ENCODE results near the gene NKD1. TPM values are rescaled to one million over a fixed set of nuclear protein-coding genes. Genes with fewer than 3 reads are reported as not detected.

NKD1 gene
- total RNA-seq, 1 donor from 2014 or later, result 0.77 TPM

DNA sequence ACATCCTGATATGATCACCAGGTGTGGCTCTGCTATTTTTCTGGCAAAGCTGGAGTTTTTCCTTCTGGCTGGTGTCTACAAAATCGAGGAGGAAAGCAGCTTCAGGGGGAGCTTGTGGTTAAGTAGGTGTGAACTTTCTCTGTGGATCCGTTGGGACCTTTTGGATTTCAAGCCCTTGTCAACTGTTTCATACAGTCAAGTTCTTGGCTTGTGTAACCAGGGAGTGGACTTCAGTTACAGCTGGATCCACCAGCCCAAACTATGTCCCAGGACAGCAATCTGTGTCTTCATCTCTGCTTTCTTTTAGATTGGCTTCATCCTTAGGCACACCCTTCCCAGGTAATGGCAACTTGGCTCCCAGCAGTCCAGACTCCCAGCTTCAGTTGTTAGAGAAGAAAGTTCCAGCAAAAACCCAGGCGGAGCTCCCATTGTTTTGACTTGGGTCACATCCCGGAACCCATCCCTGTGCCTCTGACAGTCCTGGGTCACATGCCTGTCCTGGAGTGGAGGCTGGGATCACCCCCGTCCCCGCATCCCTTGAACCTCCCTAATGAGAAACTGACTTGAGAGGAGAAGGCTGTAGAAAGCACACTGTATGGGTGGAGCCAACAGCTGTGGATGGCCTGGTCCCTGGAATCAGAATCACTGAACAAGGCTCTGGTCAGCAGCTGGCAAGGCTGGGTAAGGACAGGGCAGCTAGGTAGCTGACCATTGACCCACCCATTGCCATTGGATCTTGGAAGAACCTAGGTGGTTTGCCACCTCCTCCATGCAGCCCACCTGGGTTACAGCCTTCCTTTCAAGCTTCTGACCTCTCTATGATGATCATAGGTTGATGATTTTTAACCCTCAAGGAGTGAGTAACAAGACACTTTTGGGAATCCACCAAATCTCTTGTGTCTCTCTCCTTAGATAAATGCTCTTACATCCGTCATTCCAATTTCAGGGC, 18.1 kb downstream of the NKD1 start:
- intact Hi-C loops (cut with micrococcal nuclease), result no loop called here
- Mint-ChIP-seq H3K27me3 (no peaks in the 10 kb centered on the region), H3K4me1 (no peaks in the 10 kb centered on the region), H3K36me3 (ENCODE audit: low read depth) (no peaks in the 10 kb centered on the region), H3K9me3 (no peaks in the 10 kb centered on the region), H3K4me3 (no peak overlapping the region), H3K27ac (no peak overlapping the region)
- no peak for DNase-seq

DNA sequence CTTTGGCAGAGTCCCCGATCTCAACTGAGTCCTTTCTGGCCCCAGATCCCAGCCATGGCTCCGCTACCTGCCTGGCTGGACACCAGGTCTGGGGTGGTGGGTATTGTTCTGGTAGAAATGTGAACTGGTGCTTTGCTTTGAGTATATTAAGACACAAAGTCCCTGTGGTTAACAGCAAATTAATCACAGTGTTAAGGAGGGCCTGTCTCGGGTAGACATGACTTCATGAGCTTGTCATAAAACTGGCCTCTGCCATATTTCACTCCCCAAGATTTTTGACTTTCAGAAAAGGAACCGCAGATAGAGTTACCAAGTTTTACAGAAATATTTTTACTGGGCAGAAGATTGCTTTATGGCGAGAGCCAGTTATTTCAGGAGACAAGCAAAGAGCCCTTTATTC, 19.5 kb downstream of the NKD1 start:
- no peaks in the 10 kb centered on the region for H3K4me1 Mint-ChIP-seq
- no peaks in the 10 kb centered on the region for H3K9me3 Mint-ChIP-seq
- H3K36me3 Mint-ChIP-seq (ENCODE audit: low read depth), result no peaks in the 10 kb centered on the region
- H3K27ac Mint-ChIP-seq, result no peak overlapping the region
- intact Hi-C loops (cut with micrococcal nuclease), result no loop called here
- H3K27me3 Mint-ChIP-seq, result no peaks in the 10 kb centered on the region
- DNase-seq, result no peak
- H3K4me3 Mint-ChIP-seq, result no peak overlapping the region

DNA sequence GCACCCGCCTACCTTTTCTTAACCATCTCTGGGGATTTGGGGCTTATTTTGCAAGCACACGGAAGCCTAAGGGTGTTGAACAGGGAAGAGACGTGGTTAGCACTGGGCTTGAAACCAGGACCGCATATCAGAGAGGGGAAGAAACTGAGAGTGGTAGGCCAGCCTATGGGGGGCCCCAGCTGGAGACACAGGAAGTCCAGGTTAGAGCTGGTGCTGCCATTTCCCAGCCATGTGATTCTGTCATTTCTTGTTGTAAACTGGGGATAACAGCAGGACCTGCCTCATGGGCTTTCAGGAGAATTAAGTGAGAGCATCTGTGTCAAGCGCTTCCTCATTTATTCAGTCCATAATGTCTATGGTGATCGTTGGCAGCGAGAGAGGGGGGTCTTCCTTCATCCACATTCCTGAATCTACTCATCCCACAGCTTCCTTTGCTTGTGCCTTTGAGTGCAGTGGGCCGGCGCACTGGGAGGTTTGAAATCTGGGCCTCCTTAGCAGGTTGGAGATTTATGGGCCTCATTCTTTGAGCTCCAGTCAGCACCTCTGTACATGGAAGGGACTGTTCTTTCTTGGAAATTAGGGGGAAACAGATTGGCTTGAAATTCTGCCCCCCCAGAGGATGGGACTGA, 20.1 kb downstream of the NKD1 start:
- no peak overlapping the region for H3K4me3 Mint-ChIP-seq
- no peaks in the 10 kb centered on the region for H3K4me1 Mint-ChIP-seq
- no peaks in the 10 kb centered on the region for H3K27me3 Mint-ChIP-seq
- DNase-seq, result no peak
- no peak overlapping the region for H3K27ac Mint-ChIP-seq
- intact Hi-C loops (cut with micrococcal nuclease), result no loop called here
- H3K9me3 Mint-ChIP-seq, result no peaks in the 10 kb centered on the region
- no peaks in the 10 kb centered on the region for H3K36me3 Mint-ChIP-seq (ENCODE audit: low read depth)

DNA sequence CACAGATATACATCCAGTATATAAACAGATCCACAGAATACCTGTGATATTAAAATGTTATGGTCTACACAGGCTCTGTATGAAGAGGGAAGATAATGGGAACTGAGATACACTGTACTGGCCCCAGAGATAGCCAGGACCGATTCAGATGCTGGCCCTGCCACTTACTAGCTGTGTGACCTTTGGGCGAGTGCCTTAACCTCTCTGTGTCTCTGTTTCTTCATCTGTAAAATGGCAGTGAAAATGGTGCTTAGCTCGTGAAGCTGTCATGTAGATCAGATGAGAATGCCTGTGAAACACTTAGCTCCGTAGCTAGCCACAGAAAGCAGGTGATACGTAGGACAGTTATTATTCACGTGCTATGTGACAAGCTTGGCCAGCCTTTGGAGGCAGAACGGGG, 22.2 kb downstream of the NKD1 start:
- Mint-ChIP-seq H3K4me3 (no peak overlapping the region), H3K4me1 (no peaks in the 10 kb centered on the region), H3K9me3 (no peaks in the 10 kb centered on the region), H3K27ac (no peak overlapping the region), H3K27me3 (no peaks in the 10 kb centered on the region), H3K36me3 (ENCODE audit: low read depth) (no peaks in the 10 kb centered on the region)
- DNase-seq, result no peak
- intact Hi-C loops (cut with micrococcal nuclease), result no loop called here

DNA sequence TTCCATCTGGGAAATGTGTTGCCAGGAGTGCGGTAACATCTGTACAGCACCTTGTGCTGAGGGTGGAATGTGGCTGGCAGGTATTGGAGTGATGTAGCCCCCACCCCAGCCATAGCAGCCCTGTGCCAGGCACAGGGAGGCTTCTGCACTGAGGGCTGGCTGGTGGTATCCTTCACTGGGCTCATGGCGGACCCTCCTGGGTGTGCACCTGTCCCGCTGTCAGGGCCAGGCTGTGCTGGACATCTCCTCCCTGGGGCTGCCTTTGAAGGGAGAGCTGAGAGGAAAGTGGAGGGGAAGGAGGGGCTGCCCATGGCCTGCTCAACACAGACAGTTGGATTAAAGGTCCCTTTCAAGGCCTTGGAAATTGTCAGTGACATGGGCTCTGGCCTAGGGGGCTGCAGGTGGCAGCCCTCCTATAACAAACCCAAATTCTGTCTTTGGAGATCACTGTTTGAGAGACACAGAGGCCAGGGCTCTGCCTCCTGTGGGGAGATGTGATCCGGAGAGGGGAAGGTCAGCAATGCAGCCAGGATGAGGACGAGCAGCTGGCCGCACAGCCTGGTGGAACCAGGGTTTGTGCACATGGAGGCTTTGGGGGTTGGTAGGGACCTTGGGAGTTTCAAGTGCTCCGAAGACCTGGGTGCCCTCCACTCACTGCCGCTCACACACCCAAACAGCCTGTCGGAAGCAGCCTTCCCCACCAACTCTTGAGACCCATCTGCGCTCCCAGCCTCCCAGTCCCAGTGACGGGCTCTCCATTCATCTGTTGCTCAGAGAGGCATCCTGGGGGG, 22.8 kb downstream of the NKD1 start:
- Mint-ChIP-seq H3K4me1 (no peaks in the 10 kb centered on the region), H3K27ac (no peak overlapping the region), H3K4me3 (no peak overlapping the region), H3K36me3 (ENCODE audit: low read depth) (no peaks in the 10 kb centered on the region), H3K27me3 (no peaks in the 10 kb centered on the region), H3K9me3 (no peaks in the 10 kb centered on the region)
- no peak for DNase-seq
- intact Hi-C loops (cut with micrococcal nuclease), result no loop called here

DNA sequence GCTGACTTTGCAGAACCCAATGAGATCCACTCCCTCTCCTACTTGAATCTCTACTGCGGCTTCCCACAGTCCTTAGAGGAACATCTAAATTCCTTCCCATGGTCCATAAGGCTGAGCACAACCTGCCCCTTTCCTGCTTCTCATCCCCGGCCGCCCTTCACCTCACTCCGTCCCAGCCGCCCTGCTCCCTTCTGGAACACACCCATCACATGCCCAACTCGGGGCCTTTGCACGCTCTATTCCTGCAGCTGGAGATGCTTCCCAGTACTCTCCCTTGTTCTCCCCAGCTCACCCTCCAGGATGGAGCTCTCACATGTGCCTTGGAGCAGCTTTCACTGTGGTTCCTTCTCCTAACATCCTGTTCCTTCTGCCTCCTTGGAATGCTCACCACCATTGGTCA, 23.6 kb downstream of the NKD1 start:
- intact Hi-C loops (cut with micrococcal nuclease), result no loop called here
- no peaks in the 10 kb centered on the region for H3K36me3 Mint-ChIP-seq (ENCODE audit: low read depth)
- peaks cover 2% of the 10 kb centered on the region for H3K4me1 Mint-ChIP-seq
- no peaks in the 10 kb centered on the region for H3K27me3 Mint-ChIP-seq
- DNase-seq, result no peak
- H3K4me3 Mint-ChIP-seq, result no peak overlapping the region
- H3K27ac Mint-ChIP-seq, result no peak overlapping the region
- H3K9me3 Mint-ChIP-seq, result no peaks in the 10 kb centered on the region

DNA sequence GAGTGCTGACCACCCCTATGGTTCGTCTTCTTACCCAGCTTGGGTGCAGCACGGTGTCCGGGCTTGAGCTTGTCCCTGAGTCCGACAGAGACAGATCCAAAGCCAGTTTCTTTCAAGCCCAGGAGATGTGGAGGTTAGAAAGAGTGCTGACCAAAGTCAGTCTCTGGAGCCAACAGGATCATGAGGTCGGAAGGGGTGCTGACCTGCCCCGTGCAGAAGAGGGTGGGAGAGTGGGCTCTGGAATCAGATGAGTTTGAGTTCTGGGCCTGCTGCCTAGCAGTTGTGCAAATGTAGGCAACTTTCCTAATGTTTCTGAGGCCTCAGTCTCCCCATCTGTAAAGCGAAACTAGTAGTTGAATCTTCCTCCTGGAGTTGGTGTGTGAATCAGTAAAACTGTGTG, 24.5 kb downstream of the NKD1 start:
- H3K9me3 Mint-ChIP-seq, result no peaks in the 10 kb centered on the region
- peaks cover 2% of the 10 kb centered on the region for H3K4me1 Mint-ChIP-seq
- H3K4me3 Mint-ChIP-seq, result no peak overlapping the region
- H3K27ac Mint-ChIP-seq, result no peak overlapping the region
- no peak for DNase-seq
- H3K36me3 Mint-ChIP-seq (ENCODE audit: low read depth), result no peaks in the 10 kb centered on the region
- intact Hi-C loops (cut with micrococcal nuclease), result no loop called here
- no peaks in the 10 kb centered on the region for H3K27me3 Mint-ChIP-seq

DNA sequence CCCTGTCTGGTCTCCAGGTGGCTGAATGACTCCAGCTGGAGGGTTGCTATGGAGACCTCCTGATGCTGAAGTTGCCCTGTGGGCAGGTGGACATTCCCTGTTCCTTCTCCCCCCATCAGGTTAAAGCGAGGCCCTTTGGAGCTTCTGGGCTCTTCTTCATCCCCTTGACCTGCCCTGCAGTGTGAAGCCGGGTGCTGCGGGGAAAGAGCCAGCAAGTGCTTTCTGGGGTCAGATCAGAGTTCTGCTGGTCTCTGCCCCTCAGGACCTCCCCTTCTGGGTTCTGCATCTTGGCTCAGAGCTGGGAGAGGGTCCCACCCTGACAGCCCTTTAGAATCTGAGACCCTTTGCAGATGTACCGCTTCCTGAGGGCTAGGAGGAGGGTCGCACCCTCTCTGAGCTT, 25.1 kb downstream of the NKD1 start:
- H3K36me3 Mint-ChIP-seq (ENCODE audit: low read depth), result no peaks in the 10 kb centered on the region
- intact Hi-C loops (cut with micrococcal nuclease), result no loop called here
- no peak overlapping the region for H3K27ac Mint-ChIP-seq

DNA sequence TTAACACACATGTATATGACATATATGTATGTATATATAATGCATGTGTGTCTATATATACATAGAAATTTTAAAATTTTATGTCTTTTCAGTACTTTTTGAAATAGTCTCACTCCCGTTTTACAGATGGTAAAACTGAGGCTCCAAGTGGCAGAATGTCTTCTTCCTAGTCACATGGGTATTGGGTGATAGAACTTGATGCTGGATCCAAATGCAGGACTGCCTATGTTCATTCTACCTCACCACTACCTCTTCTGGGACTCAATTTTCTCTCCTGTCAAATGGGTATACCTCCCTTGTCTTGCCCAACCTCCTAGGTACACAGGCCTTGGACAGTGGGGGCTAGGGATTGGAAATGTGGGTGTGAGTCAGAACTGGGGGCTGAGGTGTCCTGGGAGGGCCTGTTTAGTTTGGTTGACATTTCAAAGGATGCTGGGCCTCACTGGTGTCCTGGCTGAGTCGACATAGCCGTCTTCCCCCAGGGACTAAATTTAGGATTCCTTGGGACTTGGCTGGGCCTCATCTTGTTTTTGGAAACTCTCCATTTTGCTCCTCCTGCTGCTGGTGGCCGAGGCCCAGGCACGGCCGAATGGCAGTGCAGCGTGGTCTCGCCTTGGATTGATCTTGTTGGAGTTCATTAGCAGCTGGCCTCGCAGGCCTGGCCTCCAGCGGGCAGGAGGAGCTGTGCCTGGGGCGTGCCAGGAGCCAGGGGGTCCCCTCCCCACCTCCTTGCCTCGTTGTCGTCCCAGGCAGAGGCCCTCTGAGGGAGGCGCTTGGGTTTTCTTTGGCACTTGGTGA, 25.9 kb downstream of the NKD1 start:
- H3K4me3 Mint-ChIP-seq, result no peak overlapping the region
- peaks cover 2% of the 10 kb centered on the region for H3K4me1 Mint-ChIP-seq
- no peak overlapping the region for H3K27ac Mint-ChIP-seq
- H3K27me3 Mint-ChIP-seq, result no peaks in the 10 kb centered on the region
- H3K9me3 Mint-ChIP-seq, result no peaks in the 10 kb centered on the region
- DNase-seq, result no peak
- intact Hi-C loops (cut with micrococcal nuclease), result no loop called here
- no peaks in the 10 kb centered on the region for H3K36me3 Mint-ChIP-seq (ENCODE audit: low read depth)

More for the DNA sequence above, 25.1 kb downstream of the NKD1 start:
- Mint-ChIP-seq H3K27me3 (no peaks in the 10 kb centered on the region), H3K4me3 (no peak overlapping the region), H3K9me3 (no peaks in the 10 kb centered on the region), H3K4me1 (peaks cover 2% of the 10 kb centered on the region)
- DNase-seq, result no peak

DNA sequence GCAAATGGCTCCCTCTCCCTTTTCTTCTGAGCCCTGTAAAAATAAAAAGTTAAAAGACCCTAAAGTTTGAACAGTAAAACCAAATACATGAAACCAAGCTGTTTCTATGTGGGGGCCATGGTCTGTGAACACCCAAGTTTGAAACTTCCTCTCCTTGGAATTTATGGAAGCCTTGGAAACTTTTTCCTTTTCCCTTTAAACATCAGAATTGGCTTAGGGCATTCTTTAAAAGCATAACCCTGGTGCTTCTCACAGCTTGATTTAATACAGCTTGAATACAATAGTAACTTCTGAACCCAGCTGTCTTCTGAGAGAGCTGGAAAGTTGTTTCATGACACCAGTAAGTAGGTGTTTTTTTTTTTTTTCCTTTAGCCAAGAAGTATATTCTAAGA, 26.5 kb downstream of the NKD1 start:
- no peak overlapping the region for H3K27ac Mint-ChIP-seq
- H3K27me3 Mint-ChIP-seq, result no peaks in the 10 kb centered on the region
- intact Hi-C loops (cut with micrococcal nuclease), result no loop called here
- H3K36me3 Mint-ChIP-seq (ENCODE audit: low read depth), result no peaks in the 10 kb centered on the region
- no peaks in the 10 kb centered on the region for H3K9me3 Mint-ChIP-seq
- H3K4me1 Mint-ChIP-seq, result peaks cover 2% of the 10 kb centered on the region
- no peak for DNase-seq
- H3K4me3 Mint-ChIP-seq, result no peak overlapping the region

DNA sequence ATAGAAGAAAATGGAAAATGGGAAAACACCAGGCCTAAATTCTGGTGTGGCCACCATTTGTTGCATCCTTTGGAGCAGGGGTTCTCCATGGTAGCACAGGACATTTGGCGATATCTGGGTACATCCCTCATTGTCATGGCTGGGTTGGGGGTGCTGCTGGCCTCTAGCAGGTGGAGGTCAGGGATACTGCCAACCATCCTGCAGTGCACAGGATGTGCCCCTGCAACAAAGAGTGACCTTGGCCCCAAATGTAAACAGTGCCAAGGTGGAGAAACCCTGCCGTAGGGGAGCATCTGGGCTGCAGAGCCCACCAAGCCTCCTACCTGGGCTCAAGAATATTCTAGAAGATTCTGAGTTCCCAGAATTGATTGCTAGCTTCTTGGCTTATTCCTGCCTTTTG, 27.5 kb downstream of the NKD1 start:
- H3K27ac Mint-ChIP-seq, result no peak overlapping the region
- no peaks in the 10 kb centered on the region for H3K27me3 Mint-ChIP-seq
- no peak for DNase-seq
- intact Hi-C loops (cut with micrococcal nuclease), result no loop called here
- H3K9me3 Mint-ChIP-seq, result no peaks in the 10 kb centered on the region
- H3K4me1 Mint-ChIP-seq, result peaks cover 2% of the 10 kb centered on the region
- H3K36me3 Mint-ChIP-seq (ENCODE audit: low read depth), result no peaks in the 10 kb centered on the region
- no peak overlapping the region for H3K4me3 Mint-ChIP-seq

DNA sequence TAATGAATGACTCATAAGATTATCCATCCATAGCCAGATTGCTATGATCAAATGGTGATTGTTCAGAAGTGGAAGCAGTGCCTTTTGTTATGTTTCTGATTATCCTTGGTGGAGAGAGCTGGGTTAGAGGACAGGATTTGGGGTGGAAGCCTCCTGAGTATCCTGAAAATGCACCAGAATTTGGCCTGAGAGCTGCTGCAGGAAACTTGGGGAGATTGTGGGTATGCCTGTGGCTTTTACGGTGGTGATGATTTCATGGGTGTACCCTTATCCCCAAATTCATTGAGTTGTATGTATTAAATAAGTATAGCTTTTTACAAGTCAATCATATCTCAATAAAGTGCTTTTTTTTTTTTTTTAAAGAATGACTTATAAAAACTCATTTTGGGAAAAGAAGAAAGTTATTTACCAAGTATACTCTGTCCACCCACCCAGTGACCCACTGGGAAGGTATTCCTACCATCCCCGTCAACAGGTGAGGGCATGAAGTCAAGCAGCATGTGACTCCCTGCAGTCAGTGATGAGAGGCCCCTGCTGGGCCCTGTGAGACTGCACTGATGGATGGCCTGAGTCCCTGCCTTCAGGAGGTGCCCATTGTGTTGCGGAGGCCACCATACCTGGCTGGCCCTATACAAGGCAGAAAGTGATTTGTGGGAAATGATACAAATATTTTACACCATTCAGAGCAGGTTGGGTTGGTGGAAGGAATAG, 28.4 kb downstream of the NKD1 start:
- H3K9me3 Mint-ChIP-seq, result no peaks in the 10 kb centered on the region
- no peak overlapping the region for H3K4me3 Mint-ChIP-seq
- peaks cover 2% of the 10 kb centered on the region for H3K4me1 Mint-ChIP-seq
- DNase-seq, result no peak
- no peak overlapping the region for H3K27ac Mint-ChIP-seq
- intact Hi-C loops (cut with micrococcal nuclease), result no loop called here
- H3K36me3 Mint-ChIP-seq (ENCODE audit: low read depth), result no peaks in the 10 kb centered on the region
- no peaks in the 10 kb centered on the region for H3K27me3 Mint-ChIP-seq

DNA sequence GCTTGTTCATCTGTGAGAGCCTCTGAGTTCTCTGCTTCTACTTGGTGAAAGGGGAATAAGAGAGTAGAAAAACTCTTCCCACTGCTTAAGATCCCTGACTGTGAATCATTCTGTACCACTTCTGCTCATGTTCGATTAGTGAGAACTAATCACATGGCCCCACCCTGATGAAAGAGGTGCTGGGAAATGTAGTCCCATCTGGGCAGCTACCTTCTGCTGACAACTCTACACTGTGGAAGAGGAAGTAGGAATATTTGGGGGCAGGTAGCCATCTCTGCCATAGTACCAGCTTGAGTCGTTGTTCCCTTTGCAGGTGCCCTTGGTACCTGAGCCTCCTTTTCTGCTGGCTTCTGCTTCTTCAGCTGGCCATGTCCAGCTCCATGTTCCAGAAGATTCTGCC, 29.9 kb downstream of the NKD1 start:
- no peaks in the 10 kb centered on the region for H3K27me3 Mint-ChIP-seq
- no peak overlapping the region for H3K4me3 Mint-ChIP-seq
- no peak overlapping the region for H3K27ac Mint-ChIP-seq
- peaks cover 2% of the 10 kb centered on the region for H3K4me1 Mint-ChIP-seq
- no peaks in the 10 kb centered on the region for H3K9me3 Mint-ChIP-seq
- no peaks in the 10 kb centered on the region for H3K36me3 Mint-ChIP-seq (ENCODE audit: low read depth)
- no peak for DNase-seq
- intact Hi-C loops (cut with micrococcal nuclease), result no loop called here

All from activated CD4-positive, alpha-beta T cell treated with anti-CD3 and anti-CD28 coated beads, Interleukin-2, amount 10 ng/mL, durations not matched to agents 24 days and 14 days (primary cell).